ENCODE results near the gene PALM.
"Not testable (repeated sequence)": the region's sequence is repeated elsewhere in the genome, so short reads cannot be mapped to it uniquely, and the experiment has no call there.

The PALM gene

GRCh38 chr19:679418-680286 is 29.1 kb upstream of the PALM start:
- peak; percentile 35 for DNase-seq

DNA sequence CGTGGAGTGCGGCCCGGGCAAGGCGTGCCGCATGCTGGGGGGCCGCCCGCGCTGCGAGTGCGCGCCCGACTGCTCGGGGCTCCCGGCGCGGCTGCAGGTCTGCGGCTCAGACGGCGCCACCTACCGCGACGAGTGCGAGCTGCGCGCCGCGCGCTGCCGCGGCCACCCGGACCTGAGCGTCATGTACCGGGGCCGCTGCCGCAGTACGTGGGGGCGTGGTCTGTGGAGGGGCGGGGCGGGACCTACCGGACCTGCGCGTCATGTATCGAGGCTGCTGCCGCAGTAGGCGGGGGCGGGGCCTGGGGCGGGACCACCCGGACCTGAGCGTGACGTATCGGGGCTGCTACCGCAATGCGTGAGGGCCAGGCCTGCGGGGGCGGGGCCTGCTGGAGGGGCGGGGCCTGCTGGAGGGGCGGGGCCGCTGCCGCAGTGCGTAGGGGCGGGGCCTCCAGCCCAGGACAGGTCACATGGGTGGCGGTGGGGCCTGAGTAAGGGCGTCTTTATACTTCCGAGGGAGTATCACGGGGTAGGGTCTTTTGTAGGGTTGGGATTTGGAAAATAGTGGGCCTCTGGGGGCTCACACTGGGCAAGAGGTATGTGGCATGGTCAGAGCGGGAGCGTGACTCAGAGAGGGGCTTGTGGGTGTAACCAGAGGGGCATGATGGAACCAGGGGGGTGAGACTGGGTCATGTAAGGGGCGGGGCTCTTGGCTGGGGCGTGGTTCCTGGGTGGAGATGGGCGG is 28.3 kb upstream of the PALM start:
- DNase-seq = peak; percentile 99

- DNase-seq = no peak
Measured at GRCh38 chr19:681029-682019, 27.4 kb upstream of the PALM start.

DNA sequence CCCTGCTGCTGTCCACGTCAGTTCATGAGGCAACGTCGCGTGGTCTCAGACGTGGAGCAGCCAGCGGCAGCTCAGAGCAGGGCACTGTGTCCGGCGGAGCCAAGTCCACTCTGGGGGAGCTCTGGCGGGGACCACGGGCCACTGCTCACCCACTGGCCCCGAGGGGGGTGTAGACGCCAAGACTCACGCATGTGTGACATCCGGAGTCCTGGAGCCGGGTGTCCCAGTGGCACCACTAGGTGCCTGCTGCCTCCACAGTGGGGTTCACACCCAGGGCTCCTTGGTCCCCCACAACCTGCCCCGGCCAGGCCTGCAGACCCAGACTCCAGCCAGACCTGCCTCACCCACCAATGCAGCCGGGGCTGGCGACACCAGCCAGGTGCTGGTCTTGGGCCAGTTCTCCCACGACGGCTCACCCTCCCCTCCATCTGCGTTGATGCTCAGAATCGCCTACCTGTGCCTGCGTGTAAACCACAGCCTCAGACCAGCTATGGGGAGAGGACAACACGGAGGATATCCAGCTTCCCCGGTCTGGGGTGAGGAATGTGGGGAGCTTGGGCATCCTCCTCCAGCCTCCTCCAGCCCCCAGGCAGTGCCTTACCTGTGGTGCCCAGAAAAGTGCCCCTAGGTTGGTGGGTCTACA is 25.9 kb upstream of the PALM start:
- DNase-seq = no peak

DNA sequence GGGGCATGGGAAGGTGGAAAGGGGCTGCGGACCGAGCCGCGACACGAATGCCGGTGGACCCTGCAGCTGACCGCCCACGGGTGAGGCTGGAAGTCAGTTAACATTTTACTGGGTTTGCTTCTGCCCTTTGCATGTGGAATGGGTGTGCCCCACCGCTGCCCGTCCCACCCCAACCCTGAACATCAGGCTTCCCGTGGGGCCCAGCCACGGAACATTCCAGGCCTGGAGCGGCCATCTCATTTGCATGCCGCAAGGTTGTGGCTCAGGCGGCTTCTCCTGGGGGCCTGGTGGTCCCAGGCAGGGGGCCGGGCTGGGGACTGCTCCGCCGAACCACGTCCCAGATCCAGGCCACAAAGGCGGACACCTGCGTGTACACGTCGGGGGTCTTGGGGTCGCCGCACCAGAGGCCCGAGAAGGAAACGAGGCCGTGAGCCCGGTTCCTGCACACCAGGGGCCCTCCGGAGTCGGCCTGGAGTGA is 23.2 kb upstream of the PALM start:
- no peak for DNase-seq

GRCh38 chr19:686589-687297 is 22.0 kb upstream of the PALM start:
- DNase-seq = no peak

DNA sequence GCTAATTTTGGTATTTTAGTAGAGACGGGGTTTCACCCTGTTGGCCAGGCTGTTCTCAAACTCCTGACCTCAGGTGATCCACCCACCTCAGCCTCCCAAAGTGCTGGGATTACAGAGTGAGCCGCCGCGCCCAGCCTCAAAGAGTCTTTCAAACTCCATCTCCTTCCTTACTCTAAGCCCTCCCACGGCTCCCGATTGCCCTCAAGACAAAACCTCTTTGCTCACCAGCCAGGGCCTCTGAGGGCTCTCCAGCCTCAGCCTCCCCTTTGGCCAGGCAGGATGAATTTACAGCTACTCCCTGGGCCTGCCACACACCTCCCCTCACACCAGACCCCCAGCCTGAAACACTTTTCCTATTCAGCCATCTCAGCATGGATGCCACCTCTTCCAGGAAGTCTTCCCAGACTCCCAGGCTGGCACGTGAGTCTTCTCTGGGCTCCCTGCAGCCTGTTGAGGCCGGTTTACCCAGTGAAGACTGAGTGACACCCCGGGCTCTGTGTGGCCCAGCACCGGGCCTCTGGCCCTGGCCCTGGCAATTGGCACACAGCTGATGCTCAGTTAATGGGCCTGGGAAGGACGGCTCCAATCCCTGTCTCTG is 21.1 kb upstream of the PALM start:
- no peak for DNase-seq

- no peak for DNase-seq
Measured at GRCh38 chr19:688214-688613, 20.5 kb upstream of the PALM start.

GRCh38 chr19:688992-689391 is 19.7 kb upstream of the PALM start:
- DNase-seq = no peak

- DNase-seq = no peak
Measured at GRCh38 chr19:690203-690602, 18.5 kb upstream of the PALM start.

DNA sequence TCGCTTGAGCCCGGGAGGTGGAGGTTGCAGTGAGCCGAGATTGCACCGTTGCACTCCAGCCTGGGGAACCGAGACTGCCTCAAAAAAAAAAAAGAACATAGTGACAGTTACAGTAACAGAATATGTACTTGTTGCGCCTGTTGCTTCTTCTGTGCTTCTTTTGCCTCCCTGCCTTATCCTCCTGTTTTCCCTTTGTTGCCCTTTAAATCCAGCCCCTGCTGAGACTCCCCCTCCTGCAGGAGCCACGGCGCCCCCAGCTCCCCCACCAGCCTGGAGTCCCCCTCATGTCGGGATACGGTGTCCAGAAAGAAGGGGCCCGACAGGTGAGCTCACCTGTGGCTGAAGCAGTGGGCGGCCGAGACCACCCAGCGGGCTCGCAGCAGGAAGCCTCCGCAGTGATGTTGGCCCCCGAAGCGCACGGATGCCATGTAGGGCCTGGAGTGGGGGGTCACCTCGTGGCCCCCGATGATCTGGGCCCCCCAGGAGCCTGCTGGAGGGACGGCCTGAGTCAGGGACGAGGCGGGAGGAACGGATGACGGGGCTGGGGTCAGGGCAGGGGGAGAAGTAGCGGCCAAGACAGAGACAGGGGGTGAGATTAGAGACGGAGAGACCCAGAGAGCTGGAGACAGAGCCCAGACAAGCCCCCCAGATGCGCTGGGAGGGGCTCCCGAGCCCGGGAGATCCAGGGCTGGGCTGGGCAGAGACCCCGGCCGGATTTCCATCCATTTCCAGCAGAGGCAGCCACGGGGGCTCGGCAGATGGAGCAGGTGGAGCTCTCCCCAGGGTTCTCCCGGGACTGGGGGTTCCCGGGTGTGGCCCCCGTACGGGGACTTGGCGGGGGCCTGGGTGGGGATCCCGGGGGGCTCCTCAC is 14.0 kb upstream of the PALM start:
- DNase-seq = no peak

DNA sequence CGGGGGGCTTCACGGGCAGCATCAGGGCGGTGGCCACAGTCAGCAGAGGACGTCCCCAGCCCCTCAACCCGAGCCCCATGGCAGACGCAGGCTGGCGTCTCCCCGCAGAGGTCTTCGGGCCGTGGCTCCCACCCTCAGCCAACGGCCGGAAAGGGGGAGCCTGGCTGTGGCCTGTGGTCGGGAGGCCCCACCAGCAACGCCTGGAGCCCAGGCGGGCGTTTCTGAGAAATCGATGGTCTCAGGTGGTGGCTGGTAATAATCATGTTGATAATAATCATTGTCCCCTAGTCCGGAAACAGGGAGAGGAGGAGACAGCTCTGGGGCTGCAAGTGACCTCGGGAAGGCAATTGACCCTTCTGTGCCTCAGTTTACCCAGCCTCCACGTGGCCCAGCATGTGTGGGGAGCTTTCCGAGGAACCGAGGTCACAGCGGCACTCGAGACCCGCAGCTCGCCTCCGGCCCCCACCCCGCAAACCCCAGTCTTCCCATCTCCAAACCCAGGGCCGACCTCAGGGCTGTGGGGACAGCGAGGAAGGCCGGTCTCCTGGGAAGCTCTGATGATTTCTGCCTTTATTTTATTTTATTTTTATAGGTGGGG is 13.3 kb upstream of the PALM start, which contains the start of gene PRSS57:
TSS of gene PRSS57 (minus strand) at position 101 of the 598 bp plus-strand sequence. CDS start at position 79, 22 bp downstream.
- no peak for DNase-seq

- DNase-seq = not testable (repeated sequence)
Measured at GRCh38 chr19:698529-698928, 10.2 kb upstream of the PALM start.

DNA sequence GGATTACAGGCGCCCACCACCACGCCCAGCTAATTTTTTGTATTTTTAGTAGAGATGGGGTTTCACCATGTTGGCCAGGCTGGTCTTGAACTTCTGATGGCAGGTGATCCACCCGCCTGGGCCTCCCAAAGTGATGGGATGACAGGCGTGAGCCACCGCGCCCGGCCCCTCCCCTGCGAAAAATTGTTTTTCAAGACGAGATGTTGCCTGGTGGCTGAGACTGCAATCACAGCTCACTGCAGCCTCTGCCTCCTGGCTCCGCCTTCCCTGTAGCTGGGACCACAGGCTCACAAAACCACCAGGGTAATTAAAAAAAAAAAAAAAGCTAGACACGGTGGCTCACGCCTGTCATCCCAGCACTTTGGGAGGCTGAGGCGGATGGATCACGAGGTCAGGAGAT is 8.8 kb upstream of the PALM start:
- DNase-seq = not testable (repeated sequence)

- DNase-seq = not testable (repeated sequence)
Measured at GRCh38 chr19:702847-703246, 5.9 kb upstream of the PALM start.

GRCh38 chr19:703329-703650 is 5.4 kb upstream of the PALM start:
- DNase-seq = no peak

DNA sequence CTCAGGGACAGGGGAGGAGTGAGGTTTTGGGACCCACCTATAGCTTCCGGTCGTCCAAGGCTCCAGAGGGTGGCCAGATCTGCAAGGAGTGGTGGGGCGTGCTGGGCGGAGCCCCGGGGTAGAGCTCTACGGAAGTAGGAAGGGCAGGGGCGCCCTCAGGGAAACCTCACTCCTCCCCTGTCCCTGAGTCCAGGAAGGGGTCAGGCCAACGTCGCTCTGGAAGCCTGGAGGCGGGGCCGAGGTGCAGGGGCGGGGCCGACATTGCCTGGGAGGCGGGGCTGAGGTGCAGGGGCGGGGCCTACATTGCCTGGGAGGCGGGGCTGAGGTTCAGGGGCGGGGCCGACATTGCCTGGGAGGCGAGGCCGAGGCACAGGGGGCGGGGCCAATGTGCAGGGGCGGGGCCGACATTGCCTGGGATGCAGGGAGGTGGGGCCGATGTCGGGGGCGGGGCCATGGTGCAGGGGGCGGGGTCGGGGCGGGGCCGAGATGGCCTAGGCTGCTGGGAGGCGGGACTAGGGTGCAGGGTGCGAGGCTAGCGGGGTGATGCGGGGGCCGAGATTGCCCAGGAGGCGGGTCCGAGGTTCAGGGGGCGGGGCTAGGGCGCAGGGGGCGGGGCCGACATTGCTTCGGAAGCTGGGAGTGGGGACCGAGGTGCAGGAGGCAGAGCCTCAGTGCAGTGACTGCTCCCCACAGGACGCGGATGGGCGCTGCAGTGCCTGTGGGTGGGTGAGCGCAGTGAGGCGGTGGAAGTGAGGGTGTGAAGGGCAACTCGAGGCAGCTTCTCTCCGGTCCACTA is 4.9 kb upstream of the PALM start:
- peak; percentile 67 for DNase-seq

DNA sequence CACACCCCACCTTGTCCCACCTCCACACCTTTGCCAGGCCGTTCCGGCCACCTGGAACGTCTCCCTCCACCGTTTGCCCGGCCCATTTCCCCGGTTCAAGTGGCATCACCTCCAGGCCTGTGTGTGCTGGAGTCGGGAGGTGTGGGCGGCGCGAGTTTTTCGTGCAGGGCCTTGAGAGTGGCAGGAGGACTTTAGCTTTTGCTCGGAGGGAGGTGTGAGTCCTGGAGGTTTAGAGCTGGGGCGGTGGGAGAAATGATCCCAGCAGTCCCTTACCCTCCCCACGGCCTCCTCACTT is 4.3 kb upstream of the PALM start:
- no peak for DNase-seq

Data from T1000 (cell line).